CD4-positive, CD25-positive, alpha-beta regulatory T cell (primary cell): Measurements from ENCODE around the gene RNF225. TPM values are rescaled to one million over a fixed set of nuclear protein-coding genes. Genes with fewer than 3 reads are reported as not detected.
"Not testable (repeated sequence)": the region's sequence is repeated elsewhere in the genome, so short reads cannot be mapped to it uniquely, and the experiment has no call there.

Experiments
- ATAC-seq, 2 donors: fragments of 150-1000 bp; cut with Tn5 transposase; one replicate each; pipeline ENCODE4 v1.10.0; 2021; ENCODE audit warnings: low read depth in 2 of 2, moderate number of reproducible peaks in 2 of 2, moderate library complexity in 1 of 2
- DNase-seq, 3 donors: peaks; one replicate each; pipeline versions ENCODE4 v3.0.0 to v3.0.0-alpha.2; 2012 to 2022; ENCODE audit warnings: mixed read lengths in 1 of 3
- H3K27ac ChIP-seq: one replicate; pipeline ENCODE4 v1.7.0; 2013; ENCODE audit warnings: mild to moderate bottlenecking, low read length; ENCODE audit not compliant: insufficient read depth, poor library complexity, severe bottlenecking
- H3K27me3 ChIP-seq: one replicate; pipeline ENCODE4 v1.7.0; 2013; ENCODE audit warnings: low read length; ENCODE audit not compliant: control insufficient read depth, insufficient read depth
- H3K36me3 ChIP-seq: one replicate; pipeline ENCODE4 v1.7.0; 2013; ENCODE audit warnings: mild to moderate bottlenecking, low read length, moderate library complexity; ENCODE audit not compliant: control insufficient read depth, insufficient read depth
- H3K4me1 ChIP-seq: 2 replicates; pipeline ENCODE4 v1.7.0; 2013; ENCODE audit warnings: mild to moderate bottlenecking, low read length; ENCODE audit not compliant: insufficient read depth, control insufficient read depth, poor library complexity, severe bottlenecking
- H3K4me3 ChIP-seq: one replicate; pipeline ENCODE4 v1.7.0; 2013; ENCODE audit warnings: low read depth, mild to moderate bottlenecking, low read length, moderate library complexity
- H3K9me3 ChIP-seq, 2 experiments: 1 replicate in 1 of 2; 2 replicates in 1 of 2; pipeline ENCODE4 v1.7.0; 2013; ENCODE audit warnings: low read length in 2 of 2, mild to moderate bottlenecking in 1 of 2, moderate library complexity in 1 of 2; ENCODE audit not compliant: control insufficient read depth in 2 of 2
- H3K27ac Mint-ChIP-seq, 3 donors: one replicate each; pipeline ENCODE4 v1.8.0; 2020 to 2022; ENCODE audit warnings: mild to moderate bottlenecking in 3 of 3, mixed read lengths in 3 of 3, moderate library complexity in 2 of 3
- H3K27me3 Mint-ChIP-seq: one replicate; pipeline ENCODE4 v1.8.0; 2022; ENCODE audit warnings: mild to moderate bottlenecking, mixed read lengths
- H3K36me3 Mint-ChIP-seq: one replicate; pipeline ENCODE4 v1.8.0; 2020; ENCODE audit warnings: mixed read lengths
- H3K4me1 Mint-ChIP-seq, 4 donors: one replicate each; pipeline ENCODE4 v1.8.0; 2020 to 2022; ENCODE audit warnings: mixed read lengths in 4 of 4, mild to moderate bottlenecking in 1 of 4
- H3K4me3 Mint-ChIP-seq, 4 donors: one replicate each; pipeline ENCODE4 v1.8.0; 2020 to 2022; ENCODE audit warnings: mild to moderate bottlenecking in 4 of 4, mixed read lengths in 4 of 4, moderate library complexity in 3 of 4
- H3K9me3 Mint-ChIP-seq, 7 donors: one replicate each; pipeline ENCODE4 v1.8.0; 2020 to 2022; ENCODE audit warnings: mixed read lengths in 7 of 7, mild to moderate bottlenecking in 3 of 7, moderate library complexity in 2 of 7
- polyA plus RNA-seq, 4 donors: library from polyadenylated mRNA; unstranded; fragments of 300-500 nt; fragmentation: Illumina TruSeq; gene quantifications; one replicate each; pipeline ENCODE4 v1.2.3, GENCODE V29; 2021
- total RNA-seq: library from RNA; stranded (reverse); gene quantifications from one replicate; pipeline ENCODE4 v1.2.3, GENCODE V29; 2022

Gene RNF225
- total and polyA plus RNA-seq, 5 donors from 2014 or later: 0.39 TPM; not detected in 4

DNA sequence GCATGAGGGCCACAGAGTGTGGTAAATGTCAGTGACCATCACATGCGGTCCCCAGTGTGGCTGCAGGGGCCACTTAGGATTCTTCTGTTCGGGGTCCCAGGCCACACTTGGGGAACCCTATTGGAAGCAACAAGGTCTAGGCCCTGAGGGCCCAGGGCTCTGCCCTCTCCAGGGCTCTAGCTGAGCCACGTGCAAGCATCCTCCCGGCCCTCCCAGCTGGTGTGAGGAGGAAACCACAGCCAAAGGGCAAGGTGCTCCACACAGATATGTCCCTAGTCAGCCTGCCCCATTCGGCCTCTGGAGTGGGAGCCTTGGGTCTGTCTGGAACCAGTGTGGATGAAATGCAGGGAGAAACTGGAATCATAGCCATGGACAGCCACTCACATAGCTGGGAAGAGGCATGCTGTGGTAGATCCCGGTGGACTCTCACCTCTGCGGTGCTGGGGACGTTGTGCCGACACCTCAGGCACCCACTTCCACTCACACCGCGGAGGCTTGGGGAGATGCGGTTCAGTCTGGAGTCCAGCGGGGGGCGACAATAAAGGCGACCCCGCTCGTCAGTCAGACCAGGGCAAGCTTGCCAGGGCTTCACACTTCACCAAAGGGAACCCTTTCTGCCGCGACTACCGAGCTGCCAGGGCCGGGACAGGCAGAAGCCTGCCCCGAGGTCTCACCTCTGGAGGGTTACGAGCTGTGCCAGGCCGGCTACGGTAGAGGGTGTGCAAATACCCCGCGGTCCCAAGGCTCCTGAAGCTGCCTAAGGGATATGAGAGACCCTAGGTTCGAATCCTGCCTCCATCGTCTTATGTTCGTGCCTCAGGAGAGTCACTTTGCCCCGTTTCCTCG lies 28.6 kb upstream of the RNF225 start:
- peak overlapping the region in 1 of 3 donors; percentile 20 for H3K27ac Mint-ChIP-seq
- H3K27ac ChIP-seq: no peak overlapping the region
- H3K4me1 Mint-ChIP-seq: peaks cover 0 to 9% (median 5%) of the 10 kb centered on the region in 4 donors
- no peaks in the 10 kb centered on the region for H3K36me3 Mint-ChIP-seq
- no peak for ATAC-seq
- peaks cover 4% of the 10 kb centered on the region for H3K4me1 ChIP-seq
- H3K9me3 ChIP-seq: no peaks in the 10 kb centered on the region
- H3K27me3 ChIP-seq: no peaks in the 10 kb centered on the region
- peaks cover 3% of the 10 kb centered on the region for H3K27me3 Mint-ChIP-seq
- H3K9me3 Mint-ChIP-seq: no peaks in the 10 kb centered on the region
- H3K36me3 ChIP-seq: no peaks in the 10 kb centered on the region
- peak overlapping the region in 1 of 4 donors; percentile 68 for H3K4me3 Mint-ChIP-seq
- H3K4me3 ChIP-seq: no peak overlapping the region
- no peak for DNase-seq

DNA sequence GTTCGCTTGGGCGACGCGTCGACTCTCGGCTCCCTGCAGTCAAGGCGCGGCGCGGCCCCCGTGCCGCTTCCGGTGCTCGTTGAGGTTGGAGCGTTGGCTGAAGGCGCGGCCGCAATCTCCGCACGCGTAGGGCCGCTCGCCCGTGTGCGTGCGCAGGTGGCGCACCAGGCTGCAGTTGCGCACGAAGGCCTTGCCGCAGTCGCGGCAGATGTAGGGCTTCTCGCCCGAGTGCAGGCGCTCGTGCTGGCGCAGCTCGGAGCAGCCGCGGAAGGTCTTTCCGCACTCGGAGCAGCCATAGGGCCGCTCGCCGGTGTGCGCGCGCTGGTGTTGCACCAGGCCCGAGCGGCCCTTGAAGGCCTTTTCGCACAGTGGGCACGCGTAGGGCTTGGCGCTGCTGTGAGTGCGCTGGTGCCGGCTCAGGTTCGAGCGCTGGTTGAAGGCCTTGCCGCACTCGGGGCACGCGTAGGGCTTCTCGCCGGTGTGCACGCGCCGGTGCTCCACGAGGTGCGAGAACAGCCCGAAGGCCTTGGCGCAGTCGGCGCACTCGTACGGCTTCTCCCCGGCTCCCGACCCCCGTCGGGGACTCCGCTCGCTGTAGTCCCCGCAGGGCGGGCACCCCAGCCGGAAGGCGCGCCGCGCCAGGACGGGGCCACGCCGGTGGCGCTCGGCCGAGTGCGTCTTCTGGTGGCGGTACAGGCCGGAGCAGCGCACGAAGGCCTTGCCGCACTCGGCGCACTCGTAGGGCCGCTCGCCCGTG lies 27.6 kb upstream of the RNF225 start:
- no peaks in the 10 kb centered on the region for H3K27me3 Mint-ChIP-seq
- Histone ChIP-seq H3K4me1 (no peaks in the 10 kb centered on the region), H3K27ac (no peak overlapping the region), H3K36me3 (no peaks in the 10 kb centered on the region), H3K4me3 (no peak overlapping the region), H3K27me3 (no peaks in the 10 kb centered on the region), H3K9me3 (no peaks in the 10 kb centered on the region)
- no peak for DNase-seq
- peaks cover 0 to 2% (median under 1%) of the 10 kb centered on the region in 4 donors for H3K4me1 Mint-ChIP-seq
- H3K36me3 Mint-ChIP-seq: no peaks in the 10 kb centered on the region
- H3K4me3 Mint-ChIP-seq: no peak overlapping the region
- H3K9me3 Mint-ChIP-seq: no peaks in the 10 kb centered on the region
- no peak overlapping the region for H3K27ac Mint-ChIP-seq
- no peak for ATAC-seq

DNA sequence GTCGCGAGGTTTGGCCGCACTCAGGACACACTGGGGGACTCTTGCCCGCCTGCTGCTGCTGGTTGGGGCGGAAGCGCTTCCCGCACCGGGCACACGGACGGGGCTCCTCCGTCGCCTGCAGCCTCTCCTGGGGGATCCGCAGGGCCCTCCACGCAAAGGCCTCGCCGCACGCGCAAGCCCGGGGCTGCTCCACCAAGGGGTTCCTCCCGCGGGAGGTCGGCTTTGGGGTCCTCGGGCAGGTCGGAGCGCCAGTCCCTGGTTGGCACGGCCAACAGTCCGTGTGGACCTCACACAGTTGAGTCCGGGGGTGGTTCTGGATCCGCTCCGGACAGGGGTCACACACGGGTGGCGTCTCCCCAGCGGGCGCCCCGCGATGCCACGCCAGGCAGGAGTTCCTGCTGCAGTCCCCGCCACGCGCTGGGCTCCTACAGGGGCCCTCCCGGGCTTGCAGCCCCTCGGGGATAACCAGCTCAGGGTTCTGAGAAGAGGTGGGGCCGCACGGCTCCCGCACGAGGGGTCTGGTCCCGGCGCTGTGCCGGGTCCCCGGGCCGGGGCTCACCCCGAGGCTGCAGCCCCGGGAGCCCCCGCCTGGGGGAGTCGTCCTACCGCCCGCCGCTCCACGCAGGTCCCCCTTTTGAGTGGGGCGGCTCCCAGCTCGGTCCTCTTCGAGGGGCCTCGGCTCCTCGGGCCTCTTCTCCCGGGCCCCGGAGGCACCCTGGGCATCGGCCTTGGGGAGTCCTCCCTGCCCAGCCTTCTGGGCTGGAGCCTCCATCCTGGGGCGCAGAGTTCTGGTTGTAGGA lies 26.7 kb upstream of the RNF225 start:
- H3K27ac Mint-ChIP-seq: no peak overlapping the region
- ATAC-seq (no peak), DNase-seq (no peak)

DNA sequence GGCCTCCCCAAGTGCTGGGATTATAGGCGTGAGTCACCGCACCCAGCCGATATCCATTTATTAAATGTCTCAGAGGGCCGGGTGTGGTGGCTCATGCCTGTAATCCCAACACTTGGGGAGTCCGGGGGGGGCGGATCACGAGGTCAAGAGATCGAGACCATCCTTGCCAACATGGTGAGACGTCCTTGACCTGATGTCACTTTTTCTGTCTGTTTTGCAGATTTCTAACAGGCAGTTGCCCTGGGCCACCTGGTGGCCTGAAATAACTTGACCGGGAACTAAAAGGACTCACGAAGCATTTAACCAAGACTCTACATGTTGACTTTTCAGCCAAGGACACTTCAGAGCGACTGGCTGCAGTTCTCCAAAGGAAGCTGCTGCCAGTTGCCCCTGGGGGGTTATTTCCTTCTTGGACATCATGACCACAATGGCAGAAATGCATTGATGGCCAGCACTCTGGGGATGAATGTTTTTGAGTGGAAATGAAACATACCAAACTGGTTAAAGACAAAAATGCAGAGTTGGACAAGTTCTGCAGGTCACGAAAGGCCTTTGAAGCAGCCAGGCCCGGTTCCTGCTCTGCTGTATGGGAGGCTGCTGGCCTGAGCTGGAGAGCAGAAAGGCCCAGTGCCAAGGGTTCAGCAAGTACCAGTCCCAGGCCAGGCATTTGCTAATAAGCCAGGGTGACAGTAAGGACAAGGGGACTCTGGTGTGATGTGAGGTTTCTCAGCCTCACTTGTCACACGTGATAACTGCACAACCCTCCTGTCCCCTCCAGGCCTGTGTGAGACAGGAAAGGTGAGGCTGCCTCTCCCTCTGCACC lies 22.9 kb upstream of the RNF225 start:
- Histone ChIP-seq H3K4me1 (no peaks in the 10 kb centered on the region), H3K27ac (no peak overlapping the region), H3K27me3 (no peaks in the 10 kb centered on the region), H3K36me3 (no peaks in the 10 kb centered on the region), H3K4me3 (no peak overlapping the region), H3K9me3 (no peaks in the 10 kb centered on the region)
- Mint-ChIP-seq H3K4me3 (no peak overlapping the region), H3K4me1 (peaks cover 0 to 2% (median 0%) of the 10 kb centered on the region in 4 donors), H3K27me3 (no peaks in the 10 kb centered on the region), H3K27ac (no peak overlapping the region), H3K36me3 (no peaks in the 10 kb centered on the region), H3K9me3 (no peaks in the 10 kb centered on the region)
- DNase-seq: no peak
- no peak for ATAC-seq

More for the DNA sequence above, 26.7 kb upstream of the RNF225 start:
- H3K27me3 ChIP-seq: no peaks in the 10 kb centered on the region
- Mint-ChIP-seq H3K4me1 (no peaks in the 10 kb centered on the region), H3K9me3 (no peaks in the 10 kb centered on the region), H3K4me3 (no peak overlapping the region), H3K36me3 (no peaks in the 10 kb centered on the region), H3K27me3 (no peaks in the 10 kb centered on the region)
- no peaks in the 10 kb centered on the region for H3K4me1 ChIP-seq
- no peaks in the 10 kb centered on the region for H3K9me3 ChIP-seq
- H3K4me3 ChIP-seq: no peak overlapping the region
- H3K36me3 ChIP-seq: no peaks in the 10 kb centered on the region
- H3K27ac ChIP-seq: no peak overlapping the region

DNA sequence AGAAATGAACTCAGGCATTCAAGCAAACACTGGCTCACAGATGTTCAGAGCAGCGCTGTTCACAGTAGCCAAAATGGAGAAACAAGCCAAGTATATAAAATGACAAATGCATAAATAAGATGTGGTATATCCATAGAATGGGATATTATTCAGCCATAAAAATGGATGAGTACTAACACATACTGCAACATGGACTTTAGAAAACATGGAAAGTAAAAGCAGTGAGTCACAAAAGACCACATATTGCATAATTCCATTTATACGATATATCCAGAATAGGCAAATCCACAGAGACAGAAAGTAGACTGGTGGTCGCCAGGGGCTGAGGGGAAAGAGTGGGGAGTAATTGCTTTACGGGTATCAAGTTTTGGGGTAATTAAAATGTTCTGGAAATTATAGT lies 21.3 kb upstream of the RNF225 start:
- no peak overlapping the region for H3K27ac Mint-ChIP-seq
- Histone ChIP-seq H3K27ac (no peak overlapping the region), H3K36me3 (no peaks in the 10 kb centered on the region), H3K27me3 (no peaks in the 10 kb centered on the region), H3K9me3 (no peaks in the 10 kb centered on the region), H3K4me1 (no peaks in the 10 kb centered on the region), H3K4me3 (no peak overlapping the region)
- H3K4me1 Mint-ChIP-seq: peaks cover 0 to 3% (median 1%) of the 10 kb centered on the region in 4 donors
- no peaks in the 10 kb centered on the region for H3K27me3 Mint-ChIP-seq
- no peaks in the 10 kb centered on the region for H3K36me3 Mint-ChIP-seq
- no peaks in the 10 kb centered on the region for H3K9me3 Mint-ChIP-seq
- DNase-seq (no peak), ATAC-seq (no peak)
- H3K4me3 Mint-ChIP-seq: no peak overlapping the region

DNA sequence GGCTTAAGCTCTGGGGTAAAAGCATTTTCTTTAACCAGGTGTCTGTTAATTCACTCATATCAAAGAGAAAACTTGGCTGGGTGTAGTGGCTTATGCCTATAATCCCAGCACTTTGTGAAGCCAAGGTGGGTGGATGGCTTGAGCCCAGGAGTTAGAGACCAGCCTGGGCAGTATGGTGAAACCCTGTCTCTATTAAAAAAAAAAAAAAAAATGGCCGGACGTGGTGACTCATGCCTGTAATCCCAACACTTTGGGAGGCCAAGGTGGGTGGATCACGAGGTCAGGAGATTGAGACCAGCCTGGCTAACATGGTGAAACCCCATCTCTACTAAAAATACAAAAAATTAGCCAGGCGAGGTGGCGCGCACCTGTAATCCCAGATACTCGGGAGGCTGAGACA lies 18.7 kb upstream of the RNF225 start:
- not testable (repeated sequence) for H3K27ac ChIP-seq, H3K27ac Mint-ChIP-seq, H3K27me3 Mint-ChIP-seq, H3K4me3 ChIP-seq, DNase-seq, H3K36me3 Mint-ChIP-seq, ATAC-seq, H3K9me3 Mint-ChIP-seq, H3K4me3 Mint-ChIP-seq, H3K9me3 ChIP-seq, H3K27me3 ChIP-seq, H3K36me3 ChIP-seq
- H3K4me1 ChIP-seq: peaks cover 15% of the 10 kb centered on the region
- H3K4me1 Mint-ChIP-seq: peaks cover 4 to 19% (median 12%) of the 10 kb centered on the region in 4 donors

DNA sequence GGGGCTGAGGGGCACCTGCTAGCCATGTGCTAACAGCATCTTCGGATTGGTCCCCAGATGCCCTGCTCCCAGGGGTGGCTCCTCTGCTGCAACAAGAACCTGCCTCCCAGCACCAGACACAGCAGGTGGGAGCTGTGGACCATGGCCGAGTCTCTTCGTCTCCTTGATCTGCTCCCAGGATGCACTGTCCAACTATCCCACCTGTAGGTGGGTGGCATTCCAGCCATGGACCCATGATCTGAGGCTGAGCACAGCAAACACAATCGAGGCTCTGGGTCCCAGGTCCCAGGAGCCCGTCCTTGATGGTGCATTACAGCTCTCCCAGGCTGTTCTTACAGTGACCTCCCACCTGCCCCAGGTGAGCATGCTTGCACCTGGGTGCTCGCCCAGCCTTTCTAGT lies 16.2 kb upstream of the RNF225 start:
- ATAC-seq (no peak), DNase-seq (no peak)
- Mint-ChIP-seq H3K27ac (peak overlapping the region in 2 of 3 donors; percentile 67 to 97), H3K9me3 (no peaks in the 10 kb centered on the region), H3K4me1 (peaks cover 4 to 31% (median 13%) of the 10 kb centered on the region in 4 donors), H3K27me3 (no peaks in the 10 kb centered on the region), H3K36me3 (no peaks in the 10 kb centered on the region), H3K4me3 (peak overlapping the region; percentile 77 to 99 (median 96))
- no peak overlapping the region for H3K4me3 ChIP-seq
- no peaks in the 10 kb centered on the region for H3K36me3 ChIP-seq
- no peak overlapping the region for H3K27ac ChIP-seq
- no peaks in the 10 kb centered on the region for H3K9me3 ChIP-seq
- H3K27me3 ChIP-seq: no peaks in the 10 kb centered on the region
- H3K4me1 ChIP-seq: peaks cover 22% of the 10 kb centered on the region
